Measurements from ENCODE around the gene ARMCX1. TPM values are rescaled to one million over a fixed set of nuclear protein-coding genes. Genes with fewer than 3 reads are reported as not detected.

ARMCX1 gene
- total and polyA plus RNA-seq, 2 donors (not counting 3 experiments of a cell fraction or from before 2014, with no cell fraction given) = 11.0 to 22.4 TPM

DNA sequence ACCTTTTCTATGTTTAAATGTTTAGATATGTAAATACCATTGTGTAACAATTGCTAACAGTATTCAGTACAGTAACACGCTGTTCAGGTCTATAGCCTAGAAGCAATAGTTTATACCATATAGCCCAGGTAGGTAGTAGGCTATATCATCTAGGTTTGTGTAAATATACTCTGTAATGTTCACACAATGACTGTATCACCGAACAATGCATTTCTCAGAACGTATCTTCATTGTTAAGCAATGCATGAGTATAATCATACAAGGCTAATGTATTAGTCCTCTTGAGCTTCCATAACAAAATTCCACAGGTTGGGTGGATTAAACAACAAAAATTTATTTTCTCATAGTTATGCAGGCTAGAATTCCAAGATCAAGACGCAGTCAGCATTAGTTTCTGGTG is 42.4 kb upstream of the ARMCX1 start:
- no peak overlapping the region for H3K4me3 ChIP-seq (replicated peaks in 1 of 3; ENCODE audit: insufficient read depth in 1 of 3, low read depth in 1 of 3, low read length in 3 of 3)
- intact Hi-C loops (cut with micrococcal nuclease) (no loop called here), dilution Hi-C loops (cut with MboI; ENCODE audit: extremely low pct_ligation_motif_present, low sequenced_read_pairs) (no loop called here)
- H3K27me3 ChIP-seq (ENCODE audit: control insufficient read depth in 2 of 2, insufficient read depth in 2 of 2, low read length in 2 of 2) = no peaks in the 10 kb centered on the region
- H3K27ac ChIP-seq (ENCODE audit: insufficient read depth, low read depth, low read length) = no peak overlapping the region
- POLR2A ChIA-PET = no interaction called here
- TF ChIP-seq POLR2A (IDR thresholded peaks at IDR 0.05; ENCODE audit: low read depth, low read length) = no peak
- TF ChIP-seq GATA2 (IDR thresholded peaks at IDR 0.05; ENCODE audit: insufficient read depth, insufficient read length, low read depth, low read length) = no peak
- no peak for TF ChIP-seq EZH2 (IDR thresholded peaks at IDR 0.05; ENCODE audit: borderline replicate concordance, low read depth, low read length, severe bottlenecking)
- TF ChIP-seq, protein P1, sequence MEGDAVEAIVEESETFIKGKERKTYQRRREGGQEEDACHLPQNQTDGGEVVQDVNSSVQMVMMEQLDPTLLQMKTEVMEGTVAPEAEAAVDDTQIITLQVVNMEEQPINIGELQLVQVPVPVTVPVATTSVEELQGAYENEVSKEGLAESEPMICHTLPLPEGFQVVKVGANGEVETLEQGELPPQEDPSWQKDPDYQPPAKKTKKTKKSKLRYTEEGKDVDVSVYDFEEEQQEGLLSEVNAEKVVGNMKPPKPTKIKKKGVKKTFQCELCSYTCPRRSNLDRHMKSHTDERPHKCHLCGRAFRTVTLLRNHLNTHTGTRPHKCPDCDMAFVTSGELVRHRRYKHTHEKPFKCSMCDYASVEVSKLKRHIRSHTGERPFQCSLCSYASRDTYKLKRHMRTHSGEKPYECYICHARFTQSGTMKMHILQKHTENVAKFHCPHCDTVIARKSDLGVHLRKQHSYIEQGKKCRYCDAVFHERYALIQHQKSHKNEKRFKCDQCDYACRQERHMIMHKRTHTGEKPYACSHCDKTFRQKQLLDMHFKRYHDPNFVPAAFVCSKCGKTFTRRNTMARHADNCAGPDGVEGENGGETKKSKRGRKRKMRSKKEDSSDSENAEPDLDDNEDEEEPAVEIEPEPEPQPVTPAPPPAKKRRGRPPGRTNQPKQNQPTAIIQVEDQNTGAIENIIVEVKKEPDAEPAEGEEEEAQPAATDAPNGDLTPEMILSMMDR (IDR thresholded peaks at IDR 0.05; ENCODE audit: extremely low read depth in 1 of 2, insufficient read depth in 1 of 2, low read depth in 1 of 2, low read length in 2 of 2) = no peak
- TF ChIP-seq JUN (IDR thresholded peaks at IDR 0.05; ENCODE audit: borderline replicate concordance, insufficient read depth, insufficient read length, low read depth) = no peak
- TF ChIP-seq FOS (IDR thresholded peaks at IDR 0.05; ENCODE audit: borderline replicate concordance, insufficient read depth, low read length) = no peak
- TF ChIP-seq POLR2AphosphoS5 (IDR thresholded peaks at IDR 0.05; ENCODE audit: insufficient read depth, low read depth, low read length) = no peak
- no peak for TF ChIP-seq MYC (IDR thresholded peaks at IDR 0.05; ENCODE audit: low read depth, low read length)
- TF ChIP-seq, protein P2, sequence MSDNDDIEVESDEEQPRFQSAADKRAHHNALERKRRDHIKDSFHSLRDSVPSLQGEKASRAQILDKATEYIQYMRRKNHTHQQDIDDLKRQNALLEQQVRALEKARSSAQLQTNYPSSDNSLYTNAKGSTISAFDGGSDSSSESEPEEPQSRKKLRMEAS (IDR thresholded peaks at IDR 0.05; ENCODE audit: insufficient read depth, insufficient read length) = no peak
- no peak for DNase-seq (ENCODE audit: low read depth, low spot score)
- H3K9me3 ChIP-seq (replicated peaks; ENCODE audit: control insufficient read depth, insufficient read depth, low read length) = no peaks in the 10 kb centered on the region
- BruUV-seq (replicated peaks) = no TSS peak
- H3K9me1 ChIP-seq (replicated peaks; ENCODE audit: control insufficient read depth, extremely low read depth, insufficient read depth, low read length) = no peaks in the 10 kb centered on the region
- no peak overlapping the region for H3K9ac ChIP-seq (replicated peaks; ENCODE audit: extremely low read depth, insufficient read depth, low read length)
- CTCF ChIA-PET = no interaction called here
- H2AFZ ChIP-seq (ENCODE audit: low read depth, low read length) = no peak overlapping the region
- H3K36me3 ChIP-seq (ENCODE audit: control insufficient read depth in 2 of 2, extremely low read depth in 1 of 2, insufficient read depth in 2 of 2, low read length in 2 of 2) = no peaks in the 10 kb centered on the region
- no peaks in the 10 kb centered on the region for H4K20me1 ChIP-seq (replicated peaks; ENCODE audit: control insufficient read depth, extremely low read depth, insufficient read depth, low read length)
- H3K4me1 ChIP-seq (ENCODE audit: control insufficient read depth, extremely low read depth, insufficient read depth, low read length) = no peaks in the 10 kb centered on the region
- no peak for FAIRE-seq
- H3K79me2 ChIP-seq (ENCODE audit: control insufficient read depth, insufficient read depth, low read length) = no peaks in the 10 kb centered on the region
- H3K4me2 ChIP-seq (ENCODE audit: insufficient read depth, low read length) = no peak overlapping the region
